CD4-positive, alpha-beta T cell treated with Interleukin-21 for 1 hour (primary cell): ENCODE measurements around the gene ERG28.

Source experiments
- DNase-seq: peaks from one replicate; pipeline ENCODE4 v3.0.0-alpha.2; 2020

The ERG28 gene

GRCh38 chr14:75657331-75657730 lies 3.3 kb downstream of the ERG28 start:
- DNase-seq: no peak

DNA sequence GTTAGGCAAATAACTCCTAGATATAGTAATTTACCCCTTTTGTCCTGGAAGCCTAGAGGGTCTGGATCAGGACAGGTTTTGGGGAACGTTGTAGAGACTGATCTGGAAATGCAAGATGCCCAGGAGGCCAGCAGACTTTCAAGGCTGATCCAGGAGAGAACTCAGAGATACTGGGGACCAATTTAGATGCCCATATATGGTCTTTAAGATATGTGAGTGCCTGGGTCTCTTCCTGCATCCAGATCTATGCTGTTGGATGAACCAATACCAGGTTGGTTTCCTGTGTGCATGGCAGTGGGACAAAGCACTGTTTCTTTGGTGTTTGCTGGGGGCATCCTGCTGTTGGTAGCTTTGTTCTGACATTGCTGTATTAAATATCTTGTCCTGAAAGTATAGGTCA lies 5.4 kb downstream of the ERG28 start:
- no peak for DNase-seq

DNA sequence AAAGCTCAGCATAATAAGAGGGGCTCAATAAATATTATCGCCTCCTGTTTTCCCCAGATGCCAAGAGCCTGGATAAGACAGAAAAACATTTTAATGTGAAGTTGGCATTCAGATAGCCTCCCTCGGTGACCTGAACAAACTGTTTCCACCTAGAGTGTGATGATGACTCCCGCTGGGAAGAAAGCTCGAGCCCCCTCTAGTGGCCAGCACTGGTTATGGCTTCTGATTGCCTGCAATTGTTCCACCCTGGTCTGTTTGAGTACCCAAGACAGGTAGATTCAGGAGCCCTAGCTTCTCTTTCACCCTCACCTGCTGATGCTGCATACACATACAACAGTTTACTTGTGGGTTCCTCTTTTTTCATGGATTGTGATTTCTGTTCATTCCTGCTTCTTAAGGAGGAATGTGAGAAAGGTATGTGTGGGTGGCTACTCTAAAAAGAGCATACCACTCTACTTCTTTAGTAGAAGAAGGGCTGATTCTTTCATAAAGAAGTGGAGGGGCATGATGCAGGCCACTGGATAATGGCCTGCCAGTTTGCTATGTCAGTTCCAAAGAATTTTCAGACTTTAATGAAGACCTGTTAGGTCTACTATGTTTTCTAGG lies 6.4 kb downstream of the ERG28 start:
- DNase-seq: peak; percentile 81

DNA sequence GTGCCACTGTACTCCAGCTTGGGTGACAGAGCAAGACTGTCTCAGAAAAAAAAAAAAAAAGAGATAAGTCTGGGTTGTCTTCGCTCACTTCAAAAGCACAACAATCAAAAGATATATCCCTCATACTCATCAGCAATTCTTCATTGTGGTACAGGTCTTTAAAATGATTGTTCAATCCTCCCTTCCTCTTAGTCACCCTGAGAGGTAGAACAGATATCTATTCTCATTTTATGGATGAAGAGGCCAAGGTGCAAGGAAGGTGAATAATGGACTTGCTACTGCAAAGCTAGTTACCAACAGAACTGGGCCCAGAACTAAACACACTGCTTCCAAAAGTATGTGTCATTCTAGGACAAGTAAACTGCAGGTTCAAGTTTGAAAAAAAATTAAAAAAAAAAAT lies 7.1 kb downstream of the ERG28 start:
- no peak for DNase-seq

DNA sequence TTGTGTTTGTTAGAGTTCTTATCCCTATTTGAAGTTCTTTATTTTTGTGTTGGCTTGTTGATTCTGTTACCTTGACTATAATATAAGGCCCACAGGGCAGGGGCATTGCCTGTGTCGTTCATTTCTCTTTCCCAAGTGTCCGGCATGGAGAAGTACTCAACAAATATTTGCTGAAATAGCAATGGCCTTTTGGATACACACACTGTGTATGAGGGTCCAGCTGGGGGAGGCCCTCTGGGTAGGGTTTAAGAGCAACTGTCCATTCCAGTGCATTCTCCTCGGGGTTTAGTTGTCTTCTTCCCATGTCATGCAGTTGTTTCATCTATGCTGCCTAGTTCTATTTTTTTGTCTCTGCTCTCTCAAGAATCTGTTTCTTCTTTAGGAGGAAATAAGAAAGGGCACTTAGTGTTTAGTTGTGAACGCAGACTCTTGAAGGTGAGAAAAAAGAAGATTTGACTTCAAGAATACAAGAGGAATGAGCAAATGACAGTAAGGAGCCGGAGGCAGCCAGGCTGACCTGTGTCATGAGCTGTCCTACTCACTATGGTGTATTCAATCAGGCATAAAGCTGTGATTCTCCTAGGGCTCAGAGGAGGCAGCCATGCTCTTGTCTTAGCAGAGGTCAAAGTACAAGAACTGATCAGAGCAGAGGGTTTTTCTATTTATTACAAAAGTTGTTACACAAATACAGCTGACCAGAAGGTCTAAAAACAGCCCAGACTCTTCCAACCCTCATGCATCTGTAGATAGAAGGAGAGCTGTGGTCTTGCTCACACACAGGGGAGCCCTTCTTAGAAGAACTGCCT lies 10.2 kb downstream of the ERG28 start:
- no peak for DNase-seq

DNA sequence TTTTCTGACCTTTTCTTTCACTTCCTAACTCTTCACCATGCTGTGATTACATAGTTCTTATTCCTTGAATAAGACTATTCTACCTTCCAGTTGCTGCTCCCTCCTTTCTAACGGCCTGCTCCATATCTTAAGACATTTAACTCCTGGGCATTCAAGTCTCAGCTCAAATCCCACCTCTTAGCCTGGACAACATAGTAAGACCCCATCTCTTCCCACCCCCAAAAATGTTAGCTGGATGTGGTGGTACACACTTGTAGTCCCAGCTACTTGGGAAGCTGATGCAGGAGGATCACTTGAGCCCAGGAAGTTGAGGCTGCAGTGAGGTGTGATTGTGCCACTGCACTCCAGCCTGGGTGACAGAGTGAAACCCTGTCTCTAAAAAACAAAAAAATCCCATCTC lies 10.9 kb downstream of the ERG28 start:
- no peak for DNase-seq

- DNase-seq: no peak
Observed at GRCh38 chr14:75649337-75649736, 11.3 kb downstream of the ERG28 start.

DNA sequence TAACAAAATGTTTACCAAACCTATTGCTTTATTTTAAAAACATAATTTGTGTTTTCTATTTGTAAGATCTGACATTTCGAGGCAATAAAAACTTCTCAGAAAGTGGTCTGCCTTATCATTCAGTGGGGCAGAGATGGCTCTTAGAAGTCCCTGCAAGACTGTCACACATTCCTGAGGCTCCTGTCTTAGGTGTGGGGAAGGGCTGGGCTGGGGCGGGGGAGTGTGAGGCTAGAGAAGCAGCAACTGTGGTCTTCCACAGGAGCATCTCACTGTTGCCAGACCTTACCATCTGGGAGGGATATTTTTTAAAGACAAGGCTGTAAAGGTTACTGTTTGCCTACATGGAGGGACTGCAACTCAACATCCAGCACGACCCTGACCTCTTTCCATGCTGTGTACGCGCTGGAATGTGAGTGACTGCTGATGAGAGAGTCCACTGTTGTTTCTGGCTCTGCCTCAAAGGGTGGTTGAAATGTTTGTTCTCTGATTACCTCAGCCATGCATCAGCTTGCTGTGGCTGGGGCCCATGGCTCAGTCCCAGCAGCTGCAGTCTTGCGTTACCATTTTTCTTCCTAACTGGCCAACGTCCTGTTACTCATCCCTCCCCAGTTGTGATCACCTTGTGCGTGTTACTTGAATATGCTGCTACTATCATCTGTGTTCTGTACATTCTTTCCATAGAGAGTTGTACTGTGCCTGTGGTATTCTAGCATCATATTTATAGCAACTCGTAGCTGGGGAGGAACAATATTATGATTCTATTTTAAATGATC lies 12.4 kb downstream of the ERG28 start:
- no peak for DNase-seq

- no peak for DNase-seq
Observed at GRCh38 chr14:75647640-75648039, 13.0 kb downstream of the ERG28 start.

DNA sequence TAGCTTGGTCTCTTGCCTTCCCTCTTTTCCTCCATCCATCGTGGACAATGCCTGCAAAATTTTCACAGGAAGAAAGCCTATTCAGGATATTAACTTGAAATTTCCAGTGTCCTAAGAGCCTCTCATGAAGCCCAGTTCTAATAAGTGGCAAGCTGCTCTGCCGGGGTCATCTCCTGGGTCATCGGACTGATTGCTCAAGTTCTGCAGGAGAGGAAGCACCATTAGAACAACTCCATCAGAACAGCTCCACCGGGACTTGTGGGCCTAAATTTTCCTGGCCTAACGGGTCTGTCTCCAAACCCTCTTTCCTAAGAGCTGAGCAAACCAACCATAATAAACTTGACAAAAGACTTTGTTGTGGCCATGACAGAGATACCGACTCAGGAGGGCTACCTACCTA lies 13.9 kb downstream of the ERG28 start:
- DNase-seq: no peak

- no peak for DNase-seq
Observed at GRCh38 chr14:75645056-75645455, 15.6 kb downstream of the ERG28 start.

DNA sequence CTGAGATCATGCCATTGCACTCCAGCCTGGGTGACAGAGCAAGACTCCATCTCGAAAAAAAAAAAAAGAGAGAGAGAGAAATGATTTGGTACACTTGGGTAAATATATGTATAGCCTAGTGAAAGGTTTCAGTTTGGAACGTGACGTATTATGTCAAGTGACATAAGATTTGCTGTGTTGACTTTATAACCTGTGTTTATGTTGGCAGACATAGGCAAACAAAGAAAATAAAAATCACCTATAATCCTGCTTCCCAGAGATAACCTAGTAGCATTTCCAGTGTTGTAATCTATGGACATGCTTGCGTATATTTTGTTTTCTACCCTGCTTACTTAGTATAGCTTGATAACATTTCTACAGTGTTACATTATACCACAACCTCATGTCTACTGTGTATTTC lies 16.7 kb downstream of the ERG28 start:
- DNase-seq: no peak

DNA sequence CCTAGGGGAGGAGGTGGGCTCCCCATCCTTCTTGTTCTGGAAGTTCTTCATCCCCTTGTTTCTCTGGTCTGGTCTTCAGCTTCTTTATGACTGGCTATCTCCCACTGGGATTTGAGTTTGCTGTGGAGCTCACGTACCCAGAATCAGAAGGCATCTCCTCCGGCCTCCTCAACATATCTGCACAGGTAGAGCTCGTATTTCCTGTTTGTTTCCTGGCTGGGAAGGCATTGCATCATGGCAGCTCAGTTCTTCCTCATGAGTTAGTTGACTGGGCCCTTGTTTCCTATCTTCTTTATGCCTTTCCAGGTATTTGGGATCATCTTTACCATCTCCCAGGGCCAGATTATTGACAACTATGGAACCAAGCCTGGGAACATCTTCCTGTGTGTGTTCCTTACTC lies 19.8 kb downstream of the ERG28 start:
- DNase-seq: no peak

- no peak for DNase-seq
Observed at GRCh38 chr14:75636100-75636692, 24.5 kb downstream of the ERG28 start.

- DNase-seq: no peak
Observed at GRCh38 chr14:75634848-75635247, 25.8 kb downstream of the ERG28 start.

DNA sequence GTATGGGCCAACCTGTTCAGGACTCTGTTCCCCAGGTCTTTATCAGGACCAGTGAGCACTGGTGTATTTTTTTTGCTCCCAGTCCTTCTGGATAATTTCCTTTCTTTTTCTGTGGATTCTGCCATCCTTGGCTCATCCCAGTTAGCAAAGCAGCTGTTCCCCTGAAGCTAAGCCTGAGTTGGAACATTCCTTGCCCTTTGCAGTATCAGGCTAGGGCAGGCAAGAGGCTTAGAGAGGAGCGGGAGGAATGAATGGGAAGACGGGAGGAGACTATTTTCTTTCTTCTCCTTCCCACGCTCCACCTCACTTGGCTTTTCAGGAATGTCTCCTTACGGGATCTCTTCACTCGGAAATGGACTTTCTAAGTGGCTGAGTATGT lies 29.2 kb downstream of the ERG28 start:
- no peak for DNase-seq

DNA sequence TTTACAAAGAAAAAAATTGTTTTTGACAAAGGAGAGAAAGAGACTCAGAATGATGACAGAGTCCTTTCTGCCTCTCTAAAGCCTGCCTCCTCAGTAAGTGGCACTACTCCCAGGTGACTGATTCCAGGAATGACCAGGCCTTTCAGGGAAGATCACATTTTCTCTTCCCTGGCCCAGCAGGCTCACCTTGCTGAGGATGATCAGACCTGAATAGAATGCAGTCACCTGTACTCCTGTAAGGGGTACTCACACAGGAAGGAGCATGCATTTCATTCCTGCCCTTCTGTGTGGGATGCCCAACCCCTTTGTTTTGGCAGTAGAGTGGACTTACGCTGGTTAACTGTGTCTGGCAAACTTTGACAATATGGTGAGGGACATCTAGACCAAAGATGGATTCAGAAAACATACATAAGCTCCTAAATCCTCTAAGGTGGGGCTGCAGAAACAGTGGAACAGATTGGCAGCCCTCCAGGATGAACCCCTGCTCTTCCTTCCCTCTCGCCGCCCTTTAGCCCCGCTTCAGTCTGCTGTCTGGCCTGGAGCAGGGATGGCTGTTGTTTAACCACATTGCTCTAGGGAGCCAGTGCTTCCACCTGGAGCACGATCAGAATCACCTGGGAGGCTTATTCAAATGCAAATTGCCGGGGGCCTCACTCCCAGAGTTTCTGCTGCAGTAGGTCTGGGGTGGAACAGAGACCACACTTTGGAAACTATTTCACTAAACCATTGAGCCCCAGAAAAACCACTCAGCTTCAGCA lies 29.8 kb downstream of the ERG28 start:
- no peak for DNase-seq

GRCh38 chr14:75628816-75629215 lies 31.9 kb downstream of the ERG28 start:
- no peak for DNase-seq

DNA sequence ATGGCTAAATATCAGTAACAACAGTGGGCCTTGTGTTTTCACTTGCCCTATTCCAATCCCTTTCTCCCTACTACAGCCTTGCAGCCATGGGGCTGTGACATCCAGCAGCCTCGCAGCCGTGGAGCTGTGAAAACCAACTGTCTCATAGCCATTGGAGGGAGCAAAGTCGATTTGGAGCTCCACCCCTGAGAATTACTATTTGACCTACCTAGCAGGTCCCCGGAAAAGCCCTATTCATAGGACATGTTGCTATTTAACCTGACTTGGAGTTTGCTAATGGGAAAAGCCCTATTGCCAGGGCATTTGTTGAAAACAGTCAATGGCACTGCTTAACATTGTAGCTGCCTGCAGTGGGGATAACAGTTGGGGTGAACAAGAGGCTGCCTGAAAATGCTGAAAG lies 33.3 kb downstream of the ERG28 start:
- no peak for DNase-seq

GRCh38 chr14:75626863-75627262 lies 33.8 kb downstream of the ERG28 start:
- no peak for DNase-seq

GRCh38 chr14:75626396-75626795 lies 34.3 kb downstream of the ERG28 start:
- no peak for DNase-seq

GRCh38 chr14:75625034-75625433 lies 35.6 kb downstream of the ERG28 start:
- DNase-seq: no peak

- no peak for DNase-seq
Observed at GRCh38 chr14:75619548-75619947, 41.1 kb downstream of the ERG28 start.
